ENCODE data around the gene TEX11.

TEX11 gene

GRCh38 chrX:70908541-70908940 lies at the start of gene TEX11:
TSS of gene TEX11 (minus strand) at chrX:70908711. CDS start at chrX:70907789, 922 bp downstream.
- no peak for TF ChIP-seq CTCF (IDR thresholded peaks at IDR 0.05)

- TF ChIP-seq CTCF (IDR thresholded peaks at IDR 0.05) = no peak
Observed at GRCh38 chrX:70954871-70955270, 46.4 kb upstream of the TEX11 start.

GRCh38 chrX:70924294-70924911 lies 15.9 kb upstream of the TEX11 start:
- TF ChIP-seq CTCF (IDR thresholded peaks at IDR 0.05) = no peak

GRCh38 chrX:70922774-70923473 lies 14.4 kb upstream of the TEX11 start:
- TF ChIP-seq CTCF (IDR thresholded peaks at IDR 0.05) = no peak

GRCh38 chrX:70921709-70922352 lies 13.3 kb upstream of the TEX11 start:
- TF ChIP-seq CTCF (IDR thresholded peaks at IDR 0.05) = no peak

- no peak for TF ChIP-seq CTCF (IDR thresholded peaks at IDR 0.05)
Observed at GRCh38 chrX:70916754-70917153, 8.2 kb upstream of the TEX11 start.

GRCh38 chrX:70907900-70908299 lies 611 bp downstream of the TEX11 start:
- no peak for TF ChIP-seq CTCF (IDR thresholded peaks at IDR 0.05)

Measured in LNCAP (cell line).